ENCODE measurements around the gene TYRP1.

GRCh38 chr9:12680757-12681156, 12.4 kb upstream of the TYRP1 start:
- TF ChIP-seq CTCF (IDR thresholded peaks at IDR 0.05), result no peak
- no peak for TF ChIP-seq POLR2A (IDR thresholded peaks at IDR 0.05)
